D721Med (cell line): Measurements from ENCODE around the gene ABCA8.
"Not testable (repeated sequence)": the region's sequence is repeated elsewhere in the genome, so short reads cannot be mapped to it uniquely, and the experiment has no call there.

ENCODE experiments used
- DNase-seq: peaks from one replicate; pipeline ENCODE4 v3.0.0; 2011; ENCODE audit warnings: low spot score; ENCODE audit not compliant: insufficient read length
- FAIRE-seq: peaks from 2 replicates; lab custom pipeline; 2011; peaks lifted over from hg19 to GRCh38; lab: Jason Lieb, UNC
- CTCF ChIP-seq: IDR thresholded peaks from 2 replicates; pipeline ENCODE4 v1.5.1; 2012; ENCODE audit warnings: mild to moderate bottlenecking, control low read depth; ENCODE audit not compliant: insufficient read depth; ENCODE audit errors: missing control alignments

Gene ABCA8

GRCh38 chr17:68953340-68953997 lies 1.7 kb downstream of the ABCA8 start:
- DNase-seq (no peak), FAIRE-seq (no peak)
- no peak for TF ChIP-seq CTCF

GRCh38 chr17:68950725-68951124 lies 4.5 kb downstream of the ABCA8 start:
- no peak for DNase-seq
- no peak for FAIRE-seq
- no peak for TF ChIP-seq CTCF

GRCh38 chr17:68947868-68948267 lies 7.3 kb downstream of the ABCA8 start:
- not testable (repeated sequence) for DNase-seq, FAIRE-seq

GRCh38 chr17:68944435-68945035 lies 10.7 kb downstream of the ABCA8 start:
- DNase-seq (no peak), FAIRE-seq (no peak)
- no peak for TF ChIP-seq CTCF

- not testable (repeated sequence) for FAIRE-seq, DNase-seq
Measured at GRCh38 chr17:68943812-68944182, 11.4 kb downstream of the ABCA8 start.

- FAIRE-seq, result no peak
- DNase-seq, result no peak
- no peak for TF ChIP-seq CTCF
Measured at GRCh38 chr17:68943123-68943811, 11.9 kb downstream of the ABCA8 start.

- DNase-seq, result no peak
- TF ChIP-seq CTCF, result no peak
- FAIRE-seq, result no peak
Measured at GRCh38 chr17:68942389-68942788, 12.8 kb downstream of the ABCA8 start.

GRCh38 chr17:68941761-68942160 lies 13.4 kb downstream of the ABCA8 start:
- no peak for DNase-seq
- no peak for FAIRE-seq
- no peak for TF ChIP-seq CTCF
